ENCODE measurements around the gene FAM83E.
"Not testable (repeated sequence)": the region's sequence is repeated elsewhere in the genome, so short reads cannot be mapped to it uniquely, and the experiment has no call there.

FAM83E gene

GRCh38 chr19:48614436-48615230 is at the start of gene FAM83E:
Gene FAM83E, minus strand, starts transcription at chr19:48615076. Its CDS starts 1,704 bp downstream, at chr19:48613372.
- DNase-seq: no peak

GRCh38 chr19:48664476-48664875 is 49.6 kb upstream of the FAM83E start:
- DNase-seq: no peak

- no peak for DNase-seq
These were observed 48.8 kb upstream of the FAM83E start for GRCh38 chr19:48663667-48664066.

GRCh38 chr19:48661711-48662090 is 46.8 kb upstream of the FAM83E start:
- DNase-seq: no peak

- DNase-seq: peak; percentile 80
These were observed 46.2 kb upstream of the FAM83E start for GRCh38 chr19:48660852-48661710.

- no peak for DNase-seq
These were observed 44.9 kb upstream of the FAM83E start for GRCh38 chr19:48659768-48660167.

- no peak for DNase-seq
These were observed 43.6 kb upstream of the FAM83E start for GRCh38 chr19:48658483-48658882.

GRCh38 chr19:48657828-48658227 is 43.0 kb upstream of the FAM83E start:
- DNase-seq: not testable (repeated sequence)

- no peak for DNase-seq
These were observed 42.1 kb upstream of the FAM83E start for GRCh38 chr19:48656840-48657474.

GRCh38 chr19:48654299-48655059 is 39.6 kb upstream of the FAM83E start:
- DNase-seq: no peak

- DNase-seq: no peak
These were observed 36.8 kb upstream of the FAM83E start for GRCh38 chr19:48651683-48652048.

- DNase-seq: no peak
These were observed 36.3 kb upstream of the FAM83E start for GRCh38 chr19:48650974-48651682.

GRCh38 chr19:48648134-48648533 is 33.3 kb upstream of the FAM83E start:
- DNase-seq: no peak

- no peak for DNase-seq
These were observed 31.9 kb upstream of the FAM83E start for GRCh38 chr19:48646722-48647216.

GRCh38 chr19:48646001-48646721 is 31.3 kb upstream of the FAM83E start, which contains the start of gene CA11:
Gene CA11, minus strand, starts transcription at chr19:48646187. Its CDS starts 555 bp downstream, at chr19:48645632.
- peak; percentile 92 for DNase-seq

GRCh38 chr19:48645620-48646000 is 30.7 kb upstream of the FAM83E start:
- no peak for DNase-seq

GRCh38 chr19:48644839-48645619 is 30.2 kb upstream of the FAM83E start:
- DNase-seq: peak; percentile 75

- DNase-seq: no peak
These were observed 29.5 kb upstream of the FAM83E start for GRCh38 chr19:48644355-48644754.

GRCh38 chr19:48642862-48643261 is 28.0 kb upstream of the FAM83E start:
- DNase-seq: no peak

GRCh38 chr19:48641850-48642249 is 27.0 kb upstream of the FAM83E start:
- DNase-seq: no peak
